Adrenal gland (tissue), 5 donors: Measurements from ENCODE around the gene GLCE.

Experiments used
- CTCF ChIP-seq, 6 experiments: fragments of 450-650 bp in 4 of 6; fragments of 200-600 bp in 2 of 6; sonication (generic) in 1 of 6; IDR thresholded peaks; 1 replicate in 5 of 6; 2 replicates in 1 of 6; pipeline versions ENCODE4 v1.5.1 to v1.8.0; 2016 to 2021; ENCODE audit warnings: antibody characterized with exemption in 6 of 6, mild to moderate bottlenecking in 2 of 6, moderate library complexity in 1 of 6
- POLR2A ChIP-seq, 2 donors: fragments of 450-650 bp; IDR thresholded peaks; one replicate each; pipeline ENCODE4 v1.6.1; 2017; ENCODE audit warnings: antibody characterized with exemption in 2 of 2, mild to moderate bottlenecking in 2 of 2, moderate library complexity in 1 of 2
- donor health status: DM: no; HTN: no; CAD: no.

- TF ChIP-seq CTCF (IDR thresholded peaks at IDR 0.05) (no peak), POLR2A (IDR thresholded peaks at IDR 0.05) (no peak)
Measured at GRCh38 chr15:69132977-69133861, 27.2 kb upstream of the GLCE start.
